ENCODE data around the gene ZNF629.

DNA sequence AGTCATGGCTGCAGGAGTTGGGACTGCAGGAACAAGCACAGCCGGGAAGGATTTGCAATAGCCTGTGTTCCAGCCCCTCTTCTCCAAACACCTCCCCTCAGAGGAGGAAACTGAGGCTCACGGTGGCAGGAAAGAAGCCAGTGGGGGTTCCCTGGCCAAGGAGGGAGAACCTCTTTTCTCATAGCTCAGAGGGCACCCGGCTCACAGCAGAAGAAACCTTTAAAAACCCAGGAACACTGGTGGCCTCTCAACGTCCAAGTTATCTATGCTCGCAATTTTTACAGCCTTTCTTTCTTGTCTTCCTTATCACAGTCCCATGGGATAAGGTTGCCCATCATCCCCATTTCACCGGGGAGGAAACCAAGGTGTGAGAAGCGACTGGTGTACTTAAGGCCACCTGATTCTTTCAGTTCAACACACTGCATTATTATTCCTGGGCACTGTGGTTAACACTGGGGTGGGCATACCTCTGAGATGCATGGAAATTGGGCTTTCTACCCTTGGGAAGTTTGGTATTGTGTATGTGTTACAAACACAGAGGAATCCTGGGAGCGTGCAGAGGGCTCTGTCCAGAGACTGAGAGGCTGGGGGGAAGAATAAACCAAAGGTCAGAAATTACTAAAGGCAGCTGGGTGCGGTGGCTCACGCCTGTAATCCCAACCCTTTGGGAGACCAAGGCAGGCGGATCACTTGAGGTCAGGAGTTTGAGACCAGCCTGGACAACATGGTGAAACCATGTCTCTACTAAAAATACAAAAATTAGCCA lies 791 bp upstream of the ZNF629 start:
- no peak for TF ChIP-seq POLR2A (IDR thresholded peaks at IDR 0.05)
- TF ChIP-seq, protein P1, sequence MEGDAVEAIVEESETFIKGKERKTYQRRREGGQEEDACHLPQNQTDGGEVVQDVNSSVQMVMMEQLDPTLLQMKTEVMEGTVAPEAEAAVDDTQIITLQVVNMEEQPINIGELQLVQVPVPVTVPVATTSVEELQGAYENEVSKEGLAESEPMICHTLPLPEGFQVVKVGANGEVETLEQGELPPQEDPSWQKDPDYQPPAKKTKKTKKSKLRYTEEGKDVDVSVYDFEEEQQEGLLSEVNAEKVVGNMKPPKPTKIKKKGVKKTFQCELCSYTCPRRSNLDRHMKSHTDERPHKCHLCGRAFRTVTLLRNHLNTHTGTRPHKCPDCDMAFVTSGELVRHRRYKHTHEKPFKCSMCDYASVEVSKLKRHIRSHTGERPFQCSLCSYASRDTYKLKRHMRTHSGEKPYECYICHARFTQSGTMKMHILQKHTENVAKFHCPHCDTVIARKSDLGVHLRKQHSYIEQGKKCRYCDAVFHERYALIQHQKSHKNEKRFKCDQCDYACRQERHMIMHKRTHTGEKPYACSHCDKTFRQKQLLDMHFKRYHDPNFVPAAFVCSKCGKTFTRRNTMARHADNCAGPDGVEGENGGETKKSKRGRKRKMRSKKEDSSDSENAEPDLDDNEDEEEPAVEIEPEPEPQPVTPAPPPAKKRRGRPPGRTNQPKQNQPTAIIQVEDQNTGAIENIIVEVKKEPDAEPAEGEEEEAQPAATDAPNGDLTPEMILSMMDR (IDR thresholded peaks at IDR 0.05), result no peak
